ENCODE measurements around the gene COPB1.

The COPB1 gene

GRCh38 chr11:14519597-14519916, 19.9 kb upstream of the COPB1 start:
- TF ChIP-seq, protein P1, sequence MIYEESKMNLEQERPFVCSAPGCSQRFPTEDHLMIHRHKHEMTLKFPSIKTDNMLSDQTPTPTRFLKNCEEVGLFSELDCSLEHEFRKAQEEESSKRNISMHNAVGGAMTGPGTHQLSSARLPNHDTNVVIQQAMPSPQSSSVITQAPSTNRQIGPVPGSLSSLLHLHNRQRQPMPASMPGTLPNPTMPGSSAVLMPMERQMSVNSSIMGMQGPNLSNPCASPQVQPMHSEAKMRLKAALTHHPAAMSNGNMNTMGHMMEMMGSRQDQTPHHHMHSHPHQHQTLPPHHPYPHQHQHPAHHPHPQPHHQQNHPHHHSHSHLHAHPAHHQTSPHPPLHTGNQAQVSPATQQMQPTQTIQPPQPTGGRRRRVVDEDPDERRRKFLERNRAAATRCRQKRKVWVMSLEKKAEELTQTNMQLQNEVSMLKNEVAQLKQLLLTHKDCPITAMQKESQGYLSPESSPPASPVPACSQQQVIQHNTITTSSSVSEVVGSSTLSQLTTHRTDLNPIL (CRISPR knock-in tag; IDR thresholded peaks at IDR 0.05; ENCODE audit: low read depth) = no peak
- TF ChIP-seq BACH2 (CRISPR knock-in tag; IDR thresholded peaks at IDR 0.05; ENCODE audit: borderline replicate concordance) = no peak
- peak; percentile 30 for ATAC-seq

- ATAC-seq = no peak
- TF ChIP-seq ZFP3 (CRISPR knock-in tag; IDR thresholded peaks at IDR 0.05) (no peak), BACH2 (CRISPR knock-in tag; IDR thresholded peaks at IDR 0.05; ENCODE audit: borderline replicate concordance) (no peak), ZNF70 (CRISPR knock-in tag; IDR thresholded peaks at IDR 0.05) (no peak), ZC3H10 (CRISPR knock-in tag; IDR thresholded peaks at IDR 0.05) (no peak)
Measured at GRCh38 chr11:14518820-14519219, 19.2 kb upstream of the COPB1 start.

GRCh38 chr11:14513800-14514199, 14.2 kb upstream of the COPB1 start:
- ATAC-seq = no peak
- TF ChIP-seq BACH2 (CRISPR knock-in tag; IDR thresholded peaks at IDR 0.05; ENCODE audit: borderline replicate concordance) (no peak), ZNF70 (CRISPR knock-in tag; IDR thresholded peaks at IDR 0.05) (no peak), CSDC2 (CRISPR knock-in tag; IDR thresholded peaks at IDR 0.05) (no peak), ZC3H10 (CRISPR knock-in tag; IDR thresholded peaks at IDR 0.05) (no peak), ARNTL (CRISPR knock-in tag; IDR thresholded peaks at IDR 0.05; ENCODE audit: borderline replicate concordance, low read depth) (no peak)
- TF ChIP-seq, protein P2, sequence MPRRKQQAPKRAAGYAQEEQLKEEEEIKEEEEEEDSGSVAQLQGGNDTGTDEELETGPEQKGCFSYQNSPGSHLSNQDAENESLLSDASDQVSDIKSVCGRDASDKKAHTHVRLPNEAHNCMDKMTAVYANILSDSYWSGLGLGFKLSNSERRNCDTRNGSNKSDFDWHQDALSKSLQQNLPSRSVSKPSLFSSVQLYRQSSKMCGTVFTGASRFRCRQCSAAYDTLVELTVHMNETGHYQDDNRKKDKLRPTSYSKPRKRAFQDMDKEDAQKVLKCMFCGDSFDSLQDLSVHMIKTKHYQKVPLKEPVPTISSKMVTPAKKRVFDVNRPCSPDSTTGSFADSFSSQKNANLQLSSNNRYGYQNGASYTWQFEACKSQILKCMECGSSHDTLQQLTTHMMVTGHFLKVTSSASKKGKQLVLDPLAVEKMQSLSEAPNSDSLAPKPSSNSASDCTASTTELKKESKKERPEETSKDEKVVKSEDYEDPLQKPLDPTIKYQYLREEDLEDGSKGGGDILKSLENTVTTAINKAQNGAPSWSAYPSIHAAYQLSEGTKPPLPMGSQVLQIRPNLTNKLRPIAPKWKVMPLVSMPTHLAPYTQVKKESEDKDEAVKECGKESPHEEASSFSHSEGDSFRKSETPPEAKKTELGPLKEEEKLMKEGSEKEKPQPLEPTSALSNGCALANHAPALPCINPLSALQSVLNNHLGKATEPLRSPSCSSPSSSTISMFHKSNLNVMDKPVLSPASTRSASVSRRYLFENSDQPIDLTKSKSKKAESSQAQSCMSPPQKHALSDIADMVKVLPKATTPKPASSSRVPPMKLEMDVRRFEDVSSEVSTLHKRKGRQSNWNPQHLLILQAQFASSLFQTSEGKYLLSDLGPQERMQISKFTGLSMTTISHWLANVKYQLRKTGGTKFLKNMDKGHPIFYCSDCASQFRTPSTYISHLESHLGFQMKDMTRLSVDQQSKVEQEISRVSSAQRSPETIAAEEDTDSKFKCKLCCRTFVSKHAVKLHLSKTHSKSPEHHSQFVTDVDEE (CRISPR knock-in tag; IDR thresholded peaks at IDR 0.05) = no peak

- TF ChIP-seq ZFP30 (CRISPR knock-in tag; IDR thresholded peaks at IDR 0.05) = no peak
- TF ChIP-seq, protein P2 (CRISPR knock-in tag; IDR thresholded peaks at IDR 0.05) = no peak
- TF ChIP-seq TOX (CRISPR knock-in tag; IDR thresholded peaks at IDR 0.05; ENCODE audit: borderline replicate concordance) = no peak
- no peak for TF ChIP-seq ZFP3 (CRISPR knock-in tag; IDR thresholded peaks at IDR 0.05)
- TF ChIP-seq PPARA (CRISPR knock-in tag; IDR thresholded peaks at IDR 0.05; ENCODE audit: borderline replicate concordance) = no peak
- TF ChIP-seq ISL1 (CRISPR knock-in tag; IDR thresholded peaks at IDR 0.05) = no peak
- TF ChIP-seq ZNF70 (CRISPR knock-in tag; IDR thresholded peaks at IDR 0.05) = no peak
- TF ChIP-seq OSR1 (CRISPR knock-in tag; IDR thresholded peaks at IDR 0.05) = no peak
- no peak for ATAC-seq
Measured at GRCh38 chr11:14506532-14506931, 6.9 kb upstream of the COPB1 start.

DNA sequence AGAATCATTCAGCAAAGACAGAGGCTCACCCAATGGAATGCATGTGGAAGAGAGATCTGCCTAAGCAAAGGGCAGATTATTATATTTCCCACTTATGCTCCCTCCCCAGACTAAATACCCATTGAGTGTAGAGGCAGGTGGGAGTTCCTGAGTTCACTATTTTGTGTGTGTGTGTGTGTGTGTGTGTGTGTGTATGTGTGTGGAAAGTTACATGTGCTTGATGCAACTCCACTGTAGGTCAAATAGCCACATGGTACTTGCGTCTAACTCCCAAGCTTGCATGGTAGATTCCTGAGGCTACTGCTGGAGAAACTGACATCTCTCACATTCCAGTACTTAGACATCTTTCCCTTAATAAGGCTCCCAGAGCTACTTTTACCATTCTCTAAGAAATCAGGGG, 3.4 kb upstream of the COPB1 start:
- ATAC-seq = no peak
- TF ChIP-seq GLIS3 (CRISPR knock-in tag; IDR thresholded peaks at IDR 0.05) = no peak
- no peak for TF ChIP-seq ZC3H10 (CRISPR knock-in tag; IDR thresholded peaks at IDR 0.05)
- TF ChIP-seq, protein P1 (CRISPR knock-in tag; IDR thresholded peaks at IDR 0.05; ENCODE audit: low read depth) = no peak
- no peak for TF ChIP-seq ZNF8 (CRISPR knock-in tag; IDR thresholded peaks at IDR 0.05)
- TF ChIP-seq, protein P3, sequence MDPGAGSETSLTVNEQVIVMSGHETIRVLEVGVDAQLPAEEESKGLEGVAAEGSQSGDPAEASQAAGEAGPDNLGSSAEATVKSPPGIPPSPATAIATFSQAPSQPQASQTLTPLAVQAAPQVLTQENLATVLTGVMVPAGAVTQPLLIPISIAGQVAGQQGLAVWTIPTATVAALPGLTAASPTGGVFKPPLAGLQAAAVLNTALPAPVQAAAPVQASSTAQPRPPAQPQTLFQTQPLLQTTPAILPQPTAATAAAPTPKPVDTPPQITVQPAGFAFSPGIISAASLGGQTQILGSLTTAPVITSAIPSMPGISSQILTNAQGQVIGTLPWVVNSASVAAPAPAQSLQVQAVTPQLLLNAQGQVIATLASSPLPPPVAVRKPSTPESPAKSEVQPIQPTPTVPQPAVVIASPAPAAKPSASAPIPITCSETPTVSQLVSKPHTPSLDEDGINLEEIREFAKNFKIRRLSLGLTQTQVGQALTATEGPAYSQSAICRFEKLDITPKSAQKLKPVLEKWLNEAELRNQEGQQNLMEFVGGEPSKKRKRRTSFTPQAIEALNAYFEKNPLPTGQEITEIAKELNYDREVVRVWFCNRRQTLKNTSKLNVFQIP (CRISPR knock-in tag; IDR thresholded peaks at IDR 0.05; ENCODE audit: borderline replicate concordance, low read depth) = no peak
- TF ChIP-seq PPARA (CRISPR knock-in tag; IDR thresholded peaks at IDR 0.05; ENCODE audit: borderline replicate concordance) = no peak
- TF ChIP-seq ARNTL (CRISPR knock-in tag; IDR thresholded peaks at IDR 0.05; ENCODE audit: borderline replicate concordance, low read depth) = no peak
- no peak for TF ChIP-seq TCF4 (CRISPR knock-in tag; IDR thresholded peaks at IDR 0.05; ENCODE audit: borderline replicate concordance)
- no peak for TF ChIP-seq ISL1 (CRISPR knock-in tag; IDR thresholded peaks at IDR 0.05)

Measured in SK-N-SH treated with all-trans-retinoic acid at 6 μM for 48 hours (cell line).